Adipose tissue (tissue), 3 donors: ENCODE results near the gene AARS1. TPM values are rescaled to one million over a fixed set of nuclear protein-coding genes. Genes with fewer than 3 reads are reported as not detected.
"Not testable (repeated sequence)": the region's sequence is repeated elsewhere in the genome, so short reads cannot be mapped to it uniquely, and the experiment has no call there.

Experiments used
- H3K27ac ChIP-seq: one replicate; pipeline ENCODE4 v1.5.1; 2013; ENCODE audit warnings: low read depth, low read length
- WGBS, 3 donors: extraction: QIAGEN DNeasy Blood & Tissue Kit; methylation state at CpG; one replicate each; pipeline ENCODE4 v1.1.7; 2013; 5-methylcytosine and 5-hydroxymethylcytosine counted together
- polyA plus RNA-seq, 3 donors: library from polyadenylated mRNA; stranded (reverse); fragments of 200-250 nt; gene quantifications; one replicate each; pipeline ENCODE4 v1.2.3, GENCODE V29; 2013
- donor health status: healthy with polysubstance abuse.
- donor health status: Bipolar disorder and iron deficiency.
- donor health status: healthy.

AARS1 gene
- 10 to 100 TPM; 35.2 to 61.1 (median 39.0) TPM for polyA plus RNA-seq

- 1 to 2% (median 2%) methylated on average over 53 of the region's 53 CpGs for WGBS, 3 donors
- H3K27ac ChIP-seq = no peak within 1 kb of the TSS
These were observed at the start of gene AARS1 for GRCh38 chr16:70289229-70290094. Gene AARS1 (minus strand): TSS chr16:70289506. CDS start chr16:70282763, 6,743 bp downstream.

GRCh38 chr16:70337814-70338213 is 48.5 kb upstream of the AARS1 start:
- no peak overlapping the region for H3K27ac ChIP-seq
- 96 to 99% (median 97%) methylated on average over 5 of the region's 5 CpGs for WGBS, 3 donors

GRCh38 chr16:70332728-70333127 is 43.4 kb upstream of the AARS1 start:
- not testable (repeated sequence) for H3K27ac ChIP-seq
- 57 to 76% (median 75%) methylated on average over 5 of the region's 12 CpGs for WGBS, 3 donors

GRCh38 chr16:70331588-70332358 is 42.5 kb upstream of the AARS1 start:
- WGBS, 3 donors = 58 to 71% (median 70%) methylated on average over 6 to 9 of the region's 9 CpGs
- H3K27ac ChIP-seq = no peak overlapping the region

GRCh38 chr16:70331091-70331490 is 41.8 kb upstream of the AARS1 start:
- H3K27ac ChIP-seq = no peak overlapping the region
- 82 to 93% (median 90%) methylated on average over 1 of the region's 1 CpG for WGBS, 3 donors

- WGBS, 3 donors = 87 to 92% (median 91%) methylated on average over 7 of the region's 7 CpGs
- no peak overlapping the region for H3K27ac ChIP-seq
These were observed 35.9 kb upstream of the AARS1 start for GRCh38 chr16:70324998-70325747.

- no peak overlapping the region for H3K27ac ChIP-seq
- WGBS, 3 donors = 97 to 100% (median 97%) methylated on average over 5 of the region's 5 CpGs
These were observed 30.8 kb upstream of the AARS1 start for GRCh38 chr16:70320121-70320520.

- not testable (repeated sequence) for H3K27ac ChIP-seq
- WGBS, 3 donors = 91 to 100% (median 98%) methylated on average over 2 of the region's 2 CpGs
These were observed 18.4 kb upstream of the AARS1 start for GRCh38 chr16:70307726-70308125.

GRCh38 chr16:70306880-70307279 is 17.6 kb upstream of the AARS1 start:
- no peak overlapping the region for H3K27ac ChIP-seq
- WGBS, 3 donors = 93 to 97% (median 95%) methylated on average over 2 of the region's 2 CpGs

- WGBS, 3 donors = 68 to 78% (median 69%) methylated on average over 3 of the region's 3 CpGs
- no peak overlapping the region for H3K27ac ChIP-seq
These were observed 15.7 kb upstream of the AARS1 start for GRCh38 chr16:70304892-70305448.

- H3K27ac ChIP-seq = no peak overlapping the region
- 39 to 82% (median 82%) methylated on average over 1 of the region's 1 CpG for WGBS, 3 donors
These were observed 13.4 kb upstream of the AARS1 start for GRCh38 chr16:70302745-70303144.

- WGBS, 3 donors = 97 to 100% (median 100%) methylated on average over 1 of the region's 1 CpG
- H3K27ac ChIP-seq = no peak overlapping the region
These were observed 11.8 kb upstream of the AARS1 start for GRCh38 chr16:70301121-70301520.

GRCh38 chr16:70298988-70299938 is 10.0 kb upstream of the AARS1 start, which contains the start of gene DDX19B:
Gene DDX19B (plus strand): TSS chr16:70299186. CDS start chr16:70299298, 112 bp downstream.
- peak within 1 kb of the TSS; percentile 90 for H3K27ac ChIP-seq
- 1% methylated on average over 35 to 37 of the region's 37 CpGs for WGBS, 3 donors

- no peak overlapping the region for H3K27ac ChIP-seq
These were observed 6.3 kb upstream of the AARS1 start for GRCh38 chr16:70295634-70296033.

- H3K27ac ChIP-seq = no peak overlapping the region
- 92 to 95% (median 95%) methylated on average over 28 of the region's 28 CpGs for WGBS, 3 donors
These were observed 5.2 kb upstream of the AARS1 start for GRCh38 chr16:70294385-70295025.

- H3K27ac ChIP-seq = not testable (repeated sequence)
- 79 to 94% (median 89%) methylated on average over 11 of the region's 11 CpGs for whole genome bisulfite sequencing, 3 donors
These were observed 2.8 kb upstream of the AARS1 start for GRCh38 chr16:70292148-70292547.

GRCh38 chr16:70290949-70291519 is 1.7 kb upstream of the AARS1 start:
- H3K27ac ChIP-seq = no peak overlapping the region
